A549 (cell line): ENCODE data around the gene TMEM116.

Source experiments
- BHLHE40 ChIP-seq: IDR thresholded peaks from 2 replicates; pipeline ENCODE4 v1.6.1; 2012; ENCODE audit warnings: low read depth, low read length, inconsistent platforms
- E2F6 ChIP-seq: IDR thresholded peaks from 2 replicates; pipeline ENCODE4 v1.6.1; 2012; ENCODE audit warnings: low read depth, borderline replicate concordance
- EP300 ChIP-seq, 2 experiments: fragments of >200 bp; sonication (Bioruptor Twin); formaldehyde crosslinking; IDR thresholded peaks; 2 replicates in 1 of 2; 3 replicates in 1 of 2; pipeline ENCODE4 v1.6.1; 2016 to 2017
- FOSB ChIP-seq: fragments of 250-450 bp; sonication (Bioruptor Pico); IDR thresholded peaks from 2 replicates; pipeline ENCODE4 v1.5.0; 2020; ENCODE audit warnings: mild to moderate bottlenecking, moderate library complexity
- HEYL ChIP-seq: fragments of 250-450 bp; sonication (Bioruptor Pico); IDR thresholded peaks from 2 replicates; pipeline ENCODE4 v1.8.0; 2021; ENCODE audit warnings: mild to moderate bottlenecking, moderate library complexity
- JUN ChIP-seq, 2 experiments: fragments of >200 bp; sonication (Bioruptor Twin); formaldehyde crosslinking; IDR thresholded peaks; 2 replicates in 1 of 2; 3 replicates in 1 of 2; pipeline ENCODE4 v1.6.1; 2016 to 2017
- KDM5A ChIP-seq: fragments of 200-600 bp; sonication (generic); IDR thresholded peaks from 2 replicates; pipeline ENCODE4 v1.6.1; 2016; ENCODE audit warnings: antibody characterized with exemption, mild to moderate bottlenecking
- PHF8 ChIP-seq: fragments of 200-600 bp; sonication (generic); IDR thresholded peaks from 2 replicates; pipeline ENCODE4 v1.6.1; 2016; ENCODE audit warnings: low read depth, mild to moderate bottlenecking, antibody characterized with exemption, moderate library complexity, borderline replicate concordance
- POLR2A ChIP-seq: IDR thresholded peaks from 2 replicates; pipeline ENCODE4 v1.6.1; 2012; ENCODE audit warnings: mild to moderate bottlenecking, low read length
- RAD21 ChIP-seq, 2 experiments: fragments of >200 bp in 1 of 2; sonication (Bioruptor Twin) in 1 of 2; formaldehyde crosslinking in 1 of 2; IDR thresholded peaks in 1 of 2; conservative IDR thresholded peaks in 1 of 2; 2 replicates in 1 of 2; 3 replicates in 1 of 2; pipeline ENCODE4 v1.6.1; 2012 to 2018; ENCODE audit warnings: inconsistent platforms in 1 of 2
- SMC3 ChIP-seq: fragments of >200 bp; sonication (Bioruptor Twin); formaldehyde crosslinking; IDR thresholded peaks from 3 replicates; pipeline ENCODE4 v1.6.1; 2018; ENCODE audit warnings: inconsistent platforms
- ZSCAN20 ChIP-seq: fragments of 250-450 bp; sonication (Bioruptor Pico); IDR thresholded peaks from 2 replicates; pipeline ENCODE4 v1.8.0; 2022; ENCODE audit warnings: mild to moderate bottlenecking, moderate library complexity
- TF ChIP-seq, protein P1 (sequence below): fragments of >200 bp; sonication (Bioruptor Twin); formaldehyde crosslinking; IDR thresholded peaks from 3 replicates; pipeline ENCODE4 v1.5.1; 2016
- TF ChIP-seq, protein P2 (sequence below): fragments of 200-600 bp; sonication (generic); IDR thresholded peaks from 2 replicates; pipeline ENCODE4 v1.6.1; 2016; ENCODE audit warnings: antibody characterized with exemption, mild to moderate bottlenecking, moderate library complexity

DNA sequence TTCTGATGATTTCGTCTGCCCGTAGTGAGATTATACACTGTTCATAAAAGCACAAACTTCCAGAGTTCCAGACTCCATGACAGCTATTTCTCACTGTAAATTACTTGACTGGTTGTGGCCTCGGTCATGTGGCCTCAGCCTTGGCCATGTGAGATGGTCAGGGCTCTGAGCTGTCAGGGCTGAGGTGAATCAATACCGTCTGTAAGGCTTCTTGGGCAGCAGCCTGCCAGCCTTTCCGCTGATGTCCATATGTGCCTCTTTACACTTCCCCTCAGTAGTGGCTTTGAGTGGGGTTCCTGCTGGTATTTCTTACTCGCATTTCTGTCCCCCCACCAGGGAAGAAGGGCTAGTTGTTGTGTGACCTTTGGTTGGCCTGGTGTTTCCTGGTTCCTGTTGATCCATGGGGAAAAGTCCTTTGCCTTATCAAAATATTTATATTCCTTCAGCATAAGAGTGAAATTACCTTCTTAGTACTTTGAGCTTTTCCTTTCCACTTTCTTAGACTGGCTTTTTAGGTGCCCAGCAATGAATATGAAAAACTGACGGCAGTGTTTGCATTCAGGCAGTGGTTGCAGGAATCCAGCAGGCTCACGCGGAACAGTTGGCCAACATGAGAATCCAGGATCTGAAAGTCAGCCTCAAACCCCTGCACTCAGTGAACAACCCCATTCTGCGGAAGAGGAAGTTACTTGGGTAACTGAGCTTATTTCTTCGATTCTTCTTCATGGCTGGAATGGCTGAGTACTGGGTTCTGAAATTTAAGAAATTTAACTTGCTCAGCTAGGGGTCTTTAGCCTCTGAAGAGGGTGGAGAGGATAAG, 124.8 kb downstream of the TMEM116 start:
- TF ChIP-seq EP300 (IDR thresholded peaks at IDR 0.05), result no peak
- TF ChIP-seq, protein P1, sequence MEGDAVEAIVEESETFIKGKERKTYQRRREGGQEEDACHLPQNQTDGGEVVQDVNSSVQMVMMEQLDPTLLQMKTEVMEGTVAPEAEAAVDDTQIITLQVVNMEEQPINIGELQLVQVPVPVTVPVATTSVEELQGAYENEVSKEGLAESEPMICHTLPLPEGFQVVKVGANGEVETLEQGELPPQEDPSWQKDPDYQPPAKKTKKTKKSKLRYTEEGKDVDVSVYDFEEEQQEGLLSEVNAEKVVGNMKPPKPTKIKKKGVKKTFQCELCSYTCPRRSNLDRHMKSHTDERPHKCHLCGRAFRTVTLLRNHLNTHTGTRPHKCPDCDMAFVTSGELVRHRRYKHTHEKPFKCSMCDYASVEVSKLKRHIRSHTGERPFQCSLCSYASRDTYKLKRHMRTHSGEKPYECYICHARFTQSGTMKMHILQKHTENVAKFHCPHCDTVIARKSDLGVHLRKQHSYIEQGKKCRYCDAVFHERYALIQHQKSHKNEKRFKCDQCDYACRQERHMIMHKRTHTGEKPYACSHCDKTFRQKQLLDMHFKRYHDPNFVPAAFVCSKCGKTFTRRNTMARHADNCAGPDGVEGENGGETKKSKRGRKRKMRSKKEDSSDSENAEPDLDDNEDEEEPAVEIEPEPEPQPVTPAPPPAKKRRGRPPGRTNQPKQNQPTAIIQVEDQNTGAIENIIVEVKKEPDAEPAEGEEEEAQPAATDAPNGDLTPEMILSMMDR, result no peak
- no peak for TF ChIP-seq RAD21 (conservative IDR thresholded peaks at IDR 0.05 in 1 of 2, IDR thresholded peaks at IDR 0.05 in 1 of 2)
- no peak for TF ChIP-seq ZSCAN20 (CRISPR knock-in tag)
- TF ChIP-seq POLR2A, result no peak
- no peak for TF ChIP-seq SMC3
- TF ChIP-seq PHF8, result no peak
- no peak for TF ChIP-seq JUN (IDR thresholded peaks at IDR 0.05)
- TF ChIP-seq FOSB, result no peak
- TF ChIP-seq HEYL, result no peak
- TF ChIP-seq KDM5A, result no peak
- no peak for TF ChIP-seq E2F6
- TF ChIP-seq BHLHE40, result no peak
- TF ChIP-seq, protein P2, sequence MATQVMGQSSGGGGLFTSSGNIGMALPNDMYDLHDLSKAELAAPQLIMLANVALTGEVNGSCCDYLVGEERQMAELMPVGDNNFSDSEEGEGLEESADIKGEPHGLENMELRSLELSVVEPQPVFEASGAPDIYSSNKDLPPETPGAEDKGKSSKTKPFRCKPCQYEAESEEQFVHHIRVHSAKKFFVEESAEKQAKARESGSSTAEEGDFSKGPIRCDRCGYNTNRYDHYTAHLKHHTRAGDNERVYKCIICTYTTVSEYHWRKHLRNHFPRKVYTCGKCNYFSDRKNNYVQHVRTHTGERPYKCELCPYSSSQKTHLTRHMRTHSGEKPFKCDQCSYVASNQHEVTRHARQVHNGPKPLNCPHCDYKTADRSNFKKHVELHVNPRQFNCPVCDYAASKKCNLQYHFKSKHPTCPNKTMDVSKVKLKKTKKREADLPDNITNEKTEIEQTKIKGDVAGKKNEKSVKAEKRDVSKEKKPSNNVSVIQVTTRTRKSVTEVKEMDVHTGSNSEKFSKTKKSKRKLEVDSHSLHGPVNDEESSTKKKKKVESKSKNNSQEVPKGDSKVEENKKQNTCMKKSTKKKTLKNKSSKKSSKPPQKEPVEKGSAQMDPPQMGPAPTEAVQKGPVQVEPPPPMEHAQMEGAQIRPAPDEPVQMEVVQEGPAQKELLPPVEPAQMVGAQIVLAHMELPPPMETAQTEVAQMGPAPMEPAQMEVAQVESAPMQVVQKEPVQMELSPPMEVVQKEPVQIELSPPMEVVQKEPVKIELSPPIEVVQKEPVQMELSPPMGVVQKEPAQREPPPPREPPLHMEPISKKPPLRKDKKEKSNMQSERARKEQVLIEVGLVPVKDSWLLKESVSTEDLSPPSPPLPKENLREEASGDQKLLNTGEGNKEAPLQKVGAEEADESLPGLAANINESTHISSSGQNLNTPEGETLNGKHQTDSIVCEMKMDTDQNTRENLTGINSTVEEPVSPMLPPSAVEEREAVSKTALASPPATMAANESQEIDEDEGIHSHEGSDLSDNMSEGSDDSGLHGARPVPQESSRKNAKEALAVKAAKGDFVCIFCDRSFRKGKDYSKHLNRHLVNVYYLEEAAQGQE, result no peak
